ENCODE results near the gene TPSD1.

DNA sequence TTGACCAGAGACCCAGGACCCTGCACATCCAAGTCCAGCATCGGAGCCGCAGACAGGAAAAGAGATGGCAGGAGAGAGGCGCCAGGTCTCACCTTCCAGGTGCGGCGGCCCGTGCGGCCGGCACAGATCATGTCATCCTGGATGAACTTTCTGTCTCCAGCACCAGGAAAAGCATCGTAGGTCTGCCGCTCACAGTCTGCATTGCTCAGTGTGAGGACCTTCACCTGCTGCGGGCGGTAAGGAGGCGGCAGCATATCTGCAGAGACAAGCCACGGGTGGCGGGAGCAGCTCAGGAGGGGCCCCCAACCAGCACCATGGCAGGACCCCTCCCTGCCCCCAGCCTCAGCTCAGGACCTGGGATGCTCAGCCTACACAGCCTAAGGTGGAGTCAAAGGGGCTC, 17.9 kb downstream of the TPSD1 start:
- no peak for TF ChIP-seq POLR2A (IDR thresholded peaks at IDR 0.05; ENCODE audit: low read depth, low read length)
- TF ChIP-seq POLR2AphosphoS5 (IDR thresholded peaks at IDR 0.05; ENCODE audit: low read depth, low read length) = no peak
